ENCODE data around the gene RRP9.
"Not testable (repeated sequence)": the region's sequence is repeated elsewhere in the genome, so short reads cannot be mapped to it uniquely, and the experiment has no call there.

GRCh38 chr3:51900043-51900442 is 41.7 kb downstream of the RRP9 start:
- not testable (repeated sequence) for TF ChIP-seq CTCF (IDR thresholded peaks at IDR 0.05 in 2 of 3, conservative IDR thresholded peaks at IDR 0.05 in 1 of 3; ENCODE audit: control insufficient read depth in 2 of 3, extremely low read depth in 1 of 3, insufficient read depth in 1 of 3, low read depth in 3 of 3, low read length in 3 of 3); MAX (IDR thresholded peaks at IDR 0.05; ENCODE audit: low read depth, low read length); MYC (IDR thresholded peaks at IDR 0.05; ENCODE audit: insufficient read depth, insufficient read length, insufficient replicate concordance, low read length, severe bottlenecking); JUND (IDR thresholded peaks at IDR 0.05; ENCODE audit: low read depth, low read length); MXI1 (IDR thresholded peaks at IDR 0.05; ENCODE audit: low read depth, low read length); POLR2AphosphoS5 (IDR thresholded peaks at IDR 0.05; ENCODE audit: low read length); NBN (IDR thresholded peaks at IDR 0.05); RUNX3 (IDR thresholded peaks at IDR 0.05; ENCODE audit: low read length)
